IPS-NIHi11 (cell line): ENCODE data around the gene OR1D2.
"Not testable (repeated sequence)": the region's sequence is repeated elsewhere in the genome, so short reads cannot be mapped to it uniquely, and the experiment has no call there.

Source experiments
- DNase-seq: peaks from one replicate; pipeline ENCODE4 v3.0.0; 2012; ENCODE audit warnings: mixed read lengths, low spot score

The OR1D2 gene, protein sequence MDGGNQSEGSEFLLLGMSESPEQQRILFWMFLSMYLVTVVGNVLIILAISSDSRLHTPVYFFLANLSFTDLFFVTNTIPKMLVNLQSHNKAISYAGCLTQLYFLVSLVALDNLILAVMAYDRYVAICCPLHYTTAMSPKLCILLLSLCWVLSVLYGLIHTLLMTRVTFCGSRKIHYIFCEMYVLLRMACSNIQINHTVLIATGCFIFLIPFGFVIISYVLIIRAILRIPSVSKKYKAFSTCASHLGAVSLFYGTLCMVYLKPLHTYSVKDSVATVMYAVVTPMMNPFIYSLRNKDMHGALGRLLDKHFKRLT

DNA sequence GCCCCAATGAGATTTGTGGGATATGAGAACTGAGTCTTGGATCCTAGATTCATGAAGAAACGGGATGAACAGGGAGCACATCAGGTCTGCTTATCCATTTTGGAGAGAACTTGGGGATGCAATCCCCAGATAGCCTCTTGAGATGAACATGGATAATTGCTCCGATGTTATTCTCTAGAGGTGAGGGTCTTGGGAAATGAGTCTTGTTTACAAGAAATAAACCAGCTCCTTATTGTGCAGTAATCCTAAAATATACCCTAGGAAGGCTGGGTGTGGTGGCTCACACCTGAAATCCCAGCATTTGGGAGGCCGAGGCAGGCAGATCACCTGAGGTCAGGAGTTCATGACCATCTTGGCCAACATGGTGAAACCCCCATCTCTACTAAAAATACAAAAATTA lies at the start of gene OR1D2:
OR1D2 (minus strand) TSS at position 101 of the 400 bp plus-strand sequence. CDS start 11,426 bp downstream, outside the sequence.
- DNase-seq: no peak

DNA sequence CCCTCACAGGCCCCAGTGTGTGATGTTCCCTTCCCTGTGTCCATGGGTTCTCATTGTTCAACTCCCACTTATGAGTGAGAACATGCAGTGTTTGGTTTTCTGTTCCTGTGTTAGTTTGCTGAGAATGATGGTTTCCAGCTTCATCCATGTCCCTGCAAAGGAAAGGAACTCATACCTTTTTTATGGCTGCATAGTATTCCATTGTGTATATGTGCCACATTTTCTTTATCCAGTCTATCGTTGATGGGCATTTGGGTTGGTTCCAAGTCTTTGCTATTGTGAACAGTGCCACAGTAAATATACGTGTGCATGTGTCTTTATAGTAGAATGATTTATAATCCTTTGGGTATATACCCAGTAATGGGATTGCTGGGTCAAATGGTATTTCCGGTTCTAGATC lies 33.3 kb upstream of the OR1D2 start:
- DNase-seq: not testable (repeated sequence)

DNA sequence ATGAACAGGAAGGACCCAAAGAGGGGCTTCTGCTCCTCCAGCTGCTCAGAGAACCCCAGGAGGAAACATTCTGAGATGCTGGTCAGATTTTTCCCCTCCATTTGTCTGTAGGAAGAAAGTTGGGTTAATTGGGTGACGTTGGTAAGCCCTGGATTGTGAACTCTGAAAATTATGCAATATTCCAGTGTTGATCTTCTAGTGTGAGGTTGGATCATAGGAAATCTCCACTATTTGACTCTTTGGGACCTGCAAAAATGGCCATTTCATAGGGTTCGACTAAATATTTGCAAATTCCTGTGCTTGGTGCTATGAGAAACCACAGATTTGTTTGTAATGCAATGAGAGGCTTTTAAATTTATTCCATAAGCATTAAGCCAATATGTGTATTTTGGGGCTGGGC lies 23.2 kb upstream of the OR1D2 start, which contains the start of gene OR1G1:
OR1G1 (minus strand) TSS at position 101 of the 400 bp plus-strand sequence; CDS start at position 101, 0 bp downstream.
- DNase-seq: no peak

DNA sequence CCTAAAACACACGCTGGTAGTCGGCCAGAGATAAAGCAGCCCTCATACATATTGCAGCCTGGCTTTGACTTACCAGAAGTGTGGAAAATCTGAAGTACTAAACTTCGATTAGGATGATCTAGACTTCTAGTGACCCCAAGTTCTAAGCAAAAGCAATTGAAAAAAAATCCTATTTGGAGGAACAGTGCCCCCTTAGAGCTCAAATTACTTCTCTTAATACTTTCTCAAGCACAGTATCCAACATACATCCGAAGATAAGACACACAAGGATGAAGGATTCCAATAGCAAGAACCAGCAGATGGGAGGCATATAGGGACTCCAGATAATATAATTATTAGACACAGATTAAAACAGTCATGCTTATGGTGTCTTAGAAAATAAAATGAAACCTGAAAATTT lies 30.4 kb downstream of the OR1D2 start:
- not testable (repeated sequence) for DNase-seq

DNA sequence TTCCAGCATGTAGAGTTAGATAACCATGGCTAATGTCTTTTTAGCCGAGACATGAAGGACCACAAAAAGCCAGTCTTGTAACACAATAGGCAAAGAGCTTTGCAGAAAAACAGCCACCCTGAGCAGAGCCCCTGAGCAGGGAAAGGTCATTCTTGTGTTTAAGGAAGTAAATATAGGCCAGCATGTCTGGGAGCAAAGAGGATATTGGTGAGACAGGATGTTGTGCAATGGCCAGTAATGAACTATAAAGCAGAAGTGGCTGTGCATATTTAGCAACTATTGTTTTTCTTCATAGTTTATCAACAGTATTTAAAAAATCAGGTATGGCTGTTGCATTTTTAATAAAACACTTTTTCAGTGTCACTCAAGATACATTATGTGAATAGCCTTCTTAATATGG lies 39.0 kb downstream of the OR1D2 start:
- not testable (repeated sequence) for DNase-seq

DNA sequence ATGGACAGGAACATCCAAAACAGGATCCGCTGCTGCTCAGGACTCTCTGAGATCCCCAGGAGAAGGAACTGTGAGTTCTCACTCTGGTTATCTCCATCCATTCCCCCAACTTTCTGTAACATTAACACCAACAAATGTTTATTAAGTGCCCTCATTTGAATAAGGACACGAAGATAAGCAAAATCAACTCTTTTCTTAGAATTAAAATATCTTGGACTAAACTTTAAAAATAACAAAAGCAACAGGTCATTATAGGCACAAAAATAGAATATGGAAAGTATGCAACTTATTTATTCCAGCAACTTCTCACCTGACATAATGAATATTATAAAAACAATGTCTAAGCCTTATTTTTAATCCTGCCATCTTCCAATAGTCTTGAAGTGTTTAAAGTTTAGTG lies 40.7 kb downstream of the OR1D2 start, which contains the start of gene OR1D5:
OR1D5 (minus strand) TSS at position 101 of the 400 bp plus-strand sequence; CDS start at position 101, 0 bp downstream.
- DNase-seq: not testable (repeated sequence)

DNA sequence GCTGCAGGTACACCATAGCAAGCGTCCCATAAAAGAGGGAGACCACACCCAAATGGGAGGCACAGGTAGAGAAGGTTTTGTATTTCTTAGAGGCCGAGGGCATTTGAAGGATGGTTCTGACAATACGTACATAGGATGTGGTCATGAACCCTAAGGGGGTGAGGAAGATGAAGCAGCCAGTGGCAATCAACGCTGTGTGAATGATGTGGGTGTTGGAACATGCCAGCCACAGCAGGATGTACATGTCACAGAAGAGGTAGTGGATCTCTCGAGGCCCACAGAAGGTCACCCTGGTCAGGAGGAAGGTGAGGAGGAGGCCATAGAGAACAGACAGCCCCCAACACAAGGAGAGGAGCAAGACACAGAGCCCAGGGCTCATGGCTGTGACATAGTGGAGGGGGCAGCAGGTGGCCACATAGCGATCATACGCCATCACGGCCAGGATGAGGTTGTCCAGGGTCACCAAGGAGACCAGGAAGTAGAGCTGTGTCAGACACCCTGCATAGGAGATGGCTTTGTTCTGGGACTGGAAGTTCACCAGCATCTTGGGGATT lies 41.3 kb downstream of the OR1D2 start:
- DNase-seq: not testable (repeated sequence)

DNA sequence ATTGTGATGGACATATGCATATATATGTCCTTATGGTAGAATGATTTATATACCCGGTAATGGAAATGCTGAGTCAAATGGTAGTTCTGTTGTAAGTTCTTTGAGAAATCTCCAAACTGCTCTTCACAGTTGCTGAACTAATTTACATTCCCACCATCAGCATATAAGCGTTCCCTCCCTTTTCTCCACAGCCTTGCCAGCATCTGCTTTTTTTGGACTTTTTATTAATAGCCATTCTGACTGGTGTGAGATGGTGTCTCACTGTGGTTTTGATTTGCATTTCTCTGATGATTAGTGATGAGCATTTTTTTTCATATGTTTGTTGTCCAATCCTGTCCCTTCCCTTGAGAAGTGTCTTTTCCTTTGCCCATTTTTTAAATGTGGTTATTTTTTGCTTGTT lies 49.4 kb downstream of the OR1D2 start:
- not testable (repeated sequence) for DNase-seq

DNA sequence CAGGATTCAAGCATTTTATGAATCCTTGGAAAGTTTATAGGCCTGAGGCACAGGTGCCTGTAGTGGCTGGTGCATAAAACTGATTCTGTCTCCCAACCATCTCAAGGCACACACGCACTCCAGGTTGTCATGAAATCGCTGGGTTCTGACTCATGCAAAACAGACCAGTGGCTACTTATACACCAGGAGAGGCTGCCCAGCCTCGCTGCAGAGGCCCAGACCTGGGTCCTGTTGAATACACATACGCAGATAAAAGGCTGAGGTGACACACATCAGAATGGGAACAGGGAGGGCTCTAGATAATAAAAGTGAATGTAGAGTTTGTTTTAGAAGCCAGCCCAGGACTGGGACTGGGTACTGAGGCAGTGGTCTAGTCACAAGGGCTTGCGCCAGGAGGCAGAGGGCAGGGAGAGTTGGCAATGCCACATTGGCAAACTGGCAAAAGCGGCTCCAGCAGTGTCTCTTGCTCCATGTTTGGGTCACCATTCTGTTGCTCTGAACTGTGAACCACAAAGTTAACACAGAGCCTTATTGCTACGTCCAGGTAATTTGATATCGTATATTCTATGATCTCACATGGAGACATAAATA lies 54.4 kb downstream of the OR1D2 start:
- no peak for DNase-seq

DNA sequence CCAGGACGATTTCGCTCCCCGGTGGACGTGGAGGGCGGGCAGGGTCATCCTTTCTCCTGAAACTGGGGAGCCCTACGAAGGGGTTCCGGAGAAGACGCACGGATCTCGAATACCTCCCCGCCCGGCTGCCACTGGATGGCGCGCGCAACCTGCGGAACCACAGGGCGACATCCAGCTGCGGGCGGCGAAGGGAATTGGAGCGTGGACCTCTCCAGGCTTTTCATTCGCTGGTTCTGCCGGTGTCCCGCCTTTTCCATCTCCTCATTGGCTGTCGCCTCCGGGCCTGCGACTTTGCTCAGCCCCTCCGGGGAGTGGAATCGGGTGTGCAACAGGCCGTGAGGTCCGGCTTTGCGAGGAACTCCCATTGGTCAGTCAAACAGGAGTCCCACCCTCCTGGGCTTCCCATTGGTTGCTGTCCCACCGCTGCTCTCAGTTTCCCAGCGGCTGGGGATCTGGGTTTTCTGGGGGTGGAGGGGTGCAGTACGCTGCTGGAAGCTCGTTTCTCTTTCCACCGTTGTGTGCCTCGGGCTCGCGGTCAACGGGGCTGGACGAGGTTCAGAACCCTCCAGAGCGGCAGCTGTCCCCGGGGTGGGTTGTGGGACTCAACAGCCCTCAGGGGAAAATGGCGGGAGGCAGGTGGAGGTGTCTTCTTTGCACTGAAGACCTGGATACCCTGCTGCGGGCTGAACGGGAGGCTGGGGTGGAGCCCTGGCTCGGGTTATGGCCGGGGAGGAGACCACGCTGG lies 55.3 kb downstream of the OR1D2 start:
- peak; percentile 93 for DNase-seq

DNA sequence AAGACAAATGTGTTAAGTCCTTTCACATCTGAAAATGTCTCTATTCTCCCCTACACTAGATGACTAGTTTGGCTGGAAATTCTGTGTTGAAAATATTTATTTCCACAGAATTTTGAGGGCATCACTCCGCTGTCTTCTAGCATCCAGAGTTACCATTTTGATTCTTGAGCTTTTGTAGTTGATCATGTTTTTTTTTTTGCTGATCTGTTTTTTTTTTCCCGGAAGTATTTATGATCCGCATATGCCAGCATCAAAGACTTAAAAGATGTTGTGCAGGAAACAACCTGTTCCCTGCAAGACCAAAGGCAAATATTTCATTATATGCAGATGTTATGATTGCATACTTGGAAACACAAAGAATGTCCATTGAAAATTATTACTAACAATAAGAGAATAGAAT lies 57.5 kb downstream of the OR1D2 start:
- no peak for DNase-seq

DNA sequence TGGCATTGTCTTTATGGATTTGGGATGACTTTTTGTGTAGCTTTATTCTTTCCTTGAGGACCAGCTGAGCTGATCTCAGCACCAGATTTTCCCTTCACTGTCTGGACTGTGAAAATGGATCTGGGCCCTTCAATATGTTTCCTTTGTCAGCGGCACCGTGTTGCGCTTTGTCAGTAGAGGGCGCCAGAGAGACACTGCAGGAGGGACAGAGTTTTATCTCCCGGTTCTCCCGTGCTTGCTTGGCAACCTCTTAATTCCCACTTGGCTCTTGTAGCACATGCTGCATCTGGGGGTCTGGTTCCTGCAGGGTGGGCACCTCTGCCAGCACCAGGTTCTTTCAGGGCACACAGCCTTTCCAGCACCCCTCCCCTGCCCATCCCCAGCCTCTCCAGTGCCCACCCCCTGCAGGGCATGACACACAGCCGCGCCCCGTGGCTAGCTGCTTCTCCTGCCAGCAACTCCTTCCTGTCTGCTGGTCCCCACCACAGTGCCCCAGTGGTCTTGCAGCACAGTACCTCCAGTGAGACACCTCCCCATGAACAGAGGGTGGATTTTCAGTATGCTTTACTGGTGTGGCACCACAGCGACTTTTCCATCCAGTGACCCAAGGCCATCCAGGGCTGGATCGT lies 60.4 kb downstream of the OR1D2 start:
- DNase-seq: no peak

DNA sequence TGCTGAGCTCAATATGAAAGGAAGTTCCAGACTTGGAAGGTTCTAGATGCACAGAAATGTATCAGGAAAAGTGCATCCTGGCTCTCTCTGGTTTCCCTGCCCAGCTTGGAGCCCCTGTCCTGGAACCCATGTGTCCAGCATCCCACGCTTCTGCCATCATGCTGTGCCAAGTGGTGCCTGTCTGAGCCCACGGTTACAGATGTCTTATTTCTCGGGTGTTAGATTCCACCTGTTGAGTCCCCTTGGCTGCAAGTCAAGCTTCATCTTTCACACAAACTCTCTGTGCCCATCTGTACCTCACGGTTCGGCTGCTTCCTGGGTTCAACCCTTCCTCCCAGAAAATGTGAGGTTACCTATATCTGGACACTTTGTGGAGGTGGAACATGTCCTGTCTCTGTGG lies 63.3 kb downstream of the OR1D2 start:
- DNase-seq: no peak

DNA sequence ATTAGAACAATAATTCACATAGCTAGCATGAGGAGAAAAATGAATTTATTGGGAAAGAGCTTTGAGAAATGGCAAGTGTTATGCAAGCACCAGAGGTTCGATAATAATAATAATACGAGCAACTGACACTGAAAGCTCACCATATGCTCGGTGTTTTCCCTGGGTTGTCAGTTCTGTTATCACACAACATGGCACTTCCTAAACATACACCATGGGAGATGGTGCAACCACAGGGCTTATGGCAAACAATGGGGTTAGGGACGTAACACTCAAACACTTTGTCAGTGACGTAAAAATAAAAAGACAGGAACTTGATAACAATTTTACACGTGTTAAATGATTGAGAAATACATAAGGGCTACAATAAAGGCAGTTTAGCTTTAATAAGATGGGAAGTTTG lies 64.5 kb downstream of the OR1D2 start:
- no peak for DNase-seq

DNA sequence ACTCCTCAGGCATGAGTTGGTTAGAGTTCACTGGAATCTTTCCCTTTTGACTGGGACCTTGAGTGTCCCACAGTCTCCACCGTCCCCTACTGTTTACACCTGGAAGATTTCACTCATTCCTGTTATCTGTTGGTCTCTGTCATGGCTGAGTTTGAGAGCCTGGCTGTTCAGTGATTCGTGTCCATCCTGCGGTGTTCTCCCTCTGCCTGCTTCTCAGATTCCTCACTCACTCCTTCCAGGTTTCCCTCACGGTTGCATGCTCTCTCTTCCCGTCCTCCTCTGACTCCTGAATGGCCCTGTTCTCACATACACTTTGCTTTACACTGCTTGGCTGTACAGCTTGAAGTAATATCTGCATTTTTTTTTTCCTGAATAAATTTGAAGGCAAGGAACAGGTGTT lies 65.3 kb downstream of the OR1D2 start:
- no peak for DNase-seq
